CD4-positive, alpha-beta T cell treated with Interleukin-4 for 1 hour (primary cell): ENCODE measurements around the gene SCFD2.
"Not testable (repeated sequence)": the region's sequence is repeated elsewhere in the genome, so short reads cannot be mapped to it uniquely, and the experiment has no call there.

ENCODE experiments used
- DNase-seq, 2 donors: peaks; one replicate each; pipeline ENCODE4 v3.0.0-alpha.2; 2020 to 2022

SCFD2 gene

DNA sequence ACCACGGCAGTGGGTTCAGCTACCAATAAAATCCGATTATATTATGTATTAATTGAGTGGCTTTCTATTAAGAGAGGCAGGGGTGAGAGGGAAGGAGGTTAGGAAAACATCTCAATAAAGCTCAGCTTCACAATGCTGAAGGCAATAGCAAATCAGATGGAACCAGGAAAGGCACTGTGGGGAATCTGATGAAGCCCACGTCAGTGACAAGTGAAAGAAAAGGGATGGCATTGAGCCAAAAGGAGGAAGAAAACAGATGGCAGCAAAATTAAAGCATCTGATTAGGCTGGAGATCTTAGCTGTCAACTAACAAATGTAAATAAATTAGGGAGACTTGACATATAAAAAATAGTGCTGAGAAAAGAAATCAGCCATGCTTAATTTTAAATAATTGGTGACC, 322.8 kb downstream of the SCFD2 start:
- no peak for DNase-seq

DNA sequence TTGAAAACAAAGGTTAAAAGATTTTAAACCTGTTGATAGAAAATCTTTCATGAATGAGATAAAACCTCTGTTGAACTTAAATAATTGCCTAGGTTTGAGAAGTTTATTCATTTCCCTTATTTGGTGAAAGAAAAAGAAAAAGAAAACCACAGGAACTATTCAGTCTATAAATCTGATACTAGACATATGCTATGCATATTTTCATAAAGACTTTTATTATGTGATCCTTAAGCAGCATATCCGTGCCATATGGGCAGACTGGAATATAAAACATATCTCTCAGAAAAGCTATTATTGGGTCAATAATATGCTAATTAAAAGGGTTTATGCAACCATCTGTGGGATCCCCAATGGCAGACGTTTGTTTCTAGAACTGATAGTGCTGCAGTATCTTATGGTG, 325.0 kb downstream of the SCFD2 start:
- DNase-seq: no peak

DNA sequence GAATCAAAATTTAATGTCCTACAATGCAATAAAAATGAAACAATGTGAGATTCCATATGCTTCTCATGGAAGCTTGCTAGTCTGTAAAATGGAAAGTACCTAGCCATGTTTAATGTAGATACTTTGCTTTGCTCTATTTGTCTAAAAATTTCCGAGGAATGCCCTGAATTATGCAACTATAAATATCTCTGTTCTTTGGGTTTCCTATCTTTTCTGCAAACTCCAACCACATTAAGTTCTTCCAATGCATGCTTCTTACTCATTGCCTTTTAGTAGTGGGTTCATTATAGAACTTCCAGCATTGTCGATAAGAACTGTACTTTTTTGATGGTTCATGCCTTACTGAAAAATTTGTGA, 325.4 kb downstream of the SCFD2 start:
- no peak for DNase-seq

DNA sequence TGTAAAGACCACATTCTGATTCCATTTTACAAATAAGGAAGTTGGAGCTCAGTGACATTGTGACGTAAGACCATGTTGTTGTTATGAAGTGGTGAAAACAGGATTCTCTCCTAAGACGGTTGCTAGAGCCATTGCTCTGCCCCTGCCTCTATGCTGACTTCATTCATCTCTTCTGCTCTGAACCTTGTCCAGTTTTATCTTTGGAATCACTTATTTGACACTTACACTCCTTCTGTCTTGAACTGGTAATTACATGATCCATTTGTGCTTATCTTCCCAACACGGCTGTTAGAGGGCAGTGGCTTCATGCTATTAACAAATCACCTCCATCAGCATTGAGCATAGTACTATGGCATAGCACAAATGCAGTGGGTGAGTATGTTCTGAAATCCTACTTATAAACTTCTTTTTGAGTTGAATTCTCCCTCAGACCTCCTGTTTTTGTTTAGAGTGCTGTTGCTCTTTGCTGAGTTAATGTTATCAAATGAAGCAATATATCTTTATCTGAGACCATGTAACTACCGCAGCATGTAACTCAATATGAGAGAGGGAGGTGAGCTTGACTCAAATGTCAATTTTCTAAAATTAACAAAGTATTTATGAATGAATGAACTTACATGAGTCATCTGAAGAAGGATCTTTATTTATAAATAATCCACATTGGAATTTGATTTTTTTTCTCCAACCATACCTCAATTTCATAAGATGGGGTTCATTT, 326.0 kb downstream of the SCFD2 start:
- DNase-seq: no peak

DNA sequence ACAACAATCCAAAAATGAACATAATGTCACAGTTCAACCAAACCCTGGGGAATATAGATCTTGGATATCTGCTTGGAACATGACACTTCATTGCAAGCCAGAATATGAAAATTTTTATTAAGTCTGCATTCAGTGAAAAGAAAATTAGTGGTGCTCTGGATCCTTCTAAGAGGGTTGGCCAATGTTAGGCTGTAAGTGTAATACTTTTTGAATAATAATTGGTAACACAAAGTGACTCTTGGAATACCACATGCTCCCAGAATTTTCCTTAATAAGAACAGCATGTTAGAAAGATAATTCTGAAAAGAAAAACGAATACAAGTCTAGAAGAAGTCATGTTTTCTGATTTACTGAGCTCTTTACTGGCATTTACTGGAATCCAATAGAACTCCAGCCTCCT, 328.0 kb downstream of the SCFD2 start:
- DNase-seq: no peak

DNA sequence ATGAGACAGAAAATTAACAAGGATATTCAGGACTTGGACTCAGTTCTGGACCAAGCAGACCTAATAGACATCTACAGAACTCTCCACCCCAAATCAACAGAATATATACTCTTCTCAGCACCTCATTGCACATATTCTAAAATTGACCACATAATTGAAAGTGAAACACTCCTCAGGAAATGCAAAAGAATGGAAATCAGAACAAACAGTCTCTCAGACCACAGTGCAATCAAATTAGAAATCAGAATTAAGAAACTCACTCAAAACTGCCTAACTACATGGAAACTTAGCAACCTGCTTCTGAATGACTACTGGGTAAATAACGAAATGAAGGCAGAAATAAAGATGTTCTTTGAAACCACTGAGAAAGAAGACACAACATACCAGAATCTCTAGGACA, 333.0 kb downstream of the SCFD2 start:
- DNase-seq: not testable (repeated sequence)

DNA sequence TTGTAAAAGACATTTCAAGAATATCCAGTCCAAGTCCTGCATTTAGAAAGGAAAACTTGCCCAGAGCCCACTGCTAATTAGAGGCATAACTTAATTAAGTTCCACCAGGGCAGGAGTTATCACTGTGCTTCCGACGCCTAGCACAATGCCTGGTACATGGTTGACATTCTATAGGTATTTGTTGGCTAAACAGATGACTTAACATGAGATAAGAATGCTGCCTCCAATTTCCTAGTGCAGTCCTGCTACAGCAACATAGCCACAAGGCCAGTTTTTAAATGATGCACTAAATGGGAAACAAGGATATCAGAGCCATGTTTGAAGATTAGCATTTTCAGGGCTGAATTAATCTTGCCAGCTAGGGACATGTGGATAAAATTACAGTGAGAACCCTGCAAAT, 339.6 kb downstream of the SCFD2 start:
- DNase-seq: no peak

DNA sequence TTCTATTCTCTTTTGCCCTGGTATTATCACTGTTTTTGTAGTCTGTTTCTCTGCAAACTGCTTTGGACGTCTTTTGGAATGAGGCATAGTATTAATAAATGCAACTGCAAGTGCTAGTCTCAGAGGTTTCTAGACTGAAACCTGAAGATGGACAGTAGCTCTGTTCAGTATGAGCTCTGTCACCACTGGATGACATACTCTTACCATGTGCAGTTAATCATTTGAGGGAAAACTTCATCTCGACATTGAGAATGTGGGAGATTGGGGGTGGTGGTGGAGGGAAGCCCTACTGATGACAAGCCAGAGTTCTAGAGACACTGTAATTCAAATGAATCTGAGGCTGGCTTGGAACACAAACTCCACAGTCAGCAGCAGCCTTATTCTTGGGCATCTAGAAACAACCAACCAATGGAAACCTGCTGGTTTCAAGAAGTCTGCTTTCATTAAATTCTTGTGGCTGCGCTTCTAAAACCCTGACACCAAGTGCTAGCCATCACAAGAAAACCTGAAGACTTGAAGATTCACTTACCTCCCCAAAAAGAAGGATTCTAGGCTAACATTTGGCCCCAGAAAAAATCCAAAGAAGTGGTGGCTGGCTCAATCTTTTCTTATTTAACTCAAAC, 342.1 kb downstream of the SCFD2 start:
- DNase-seq: no peak

DNA sequence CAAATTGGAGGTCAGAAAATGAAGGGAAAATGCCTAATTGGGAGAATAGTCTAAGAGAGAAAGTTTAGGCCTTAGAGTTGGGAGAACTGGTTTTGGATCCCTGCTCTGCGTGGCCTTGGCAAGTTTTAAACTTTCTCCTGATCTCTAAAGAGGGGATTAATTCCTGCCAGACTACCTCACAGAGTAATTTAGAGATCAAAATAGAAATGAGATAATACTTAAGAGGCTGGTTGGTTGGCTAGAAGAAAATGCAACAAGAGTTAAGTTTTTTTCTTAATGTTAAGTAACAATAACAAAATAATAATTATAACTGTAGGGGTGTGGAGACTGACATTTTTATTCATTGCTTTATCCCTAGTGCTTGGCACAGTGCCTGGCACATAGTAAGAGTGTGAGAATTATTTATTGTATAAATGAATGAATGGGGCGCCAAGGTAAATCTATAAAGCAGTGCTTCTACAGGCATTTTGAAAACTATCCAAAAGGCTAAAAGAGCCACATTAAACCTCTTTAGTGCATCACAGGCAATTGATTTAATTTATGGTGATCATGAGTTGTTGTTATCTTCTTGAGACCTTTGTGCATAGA, 343.3 kb downstream of the SCFD2 start:
- DNase-seq: no peak

DNA sequence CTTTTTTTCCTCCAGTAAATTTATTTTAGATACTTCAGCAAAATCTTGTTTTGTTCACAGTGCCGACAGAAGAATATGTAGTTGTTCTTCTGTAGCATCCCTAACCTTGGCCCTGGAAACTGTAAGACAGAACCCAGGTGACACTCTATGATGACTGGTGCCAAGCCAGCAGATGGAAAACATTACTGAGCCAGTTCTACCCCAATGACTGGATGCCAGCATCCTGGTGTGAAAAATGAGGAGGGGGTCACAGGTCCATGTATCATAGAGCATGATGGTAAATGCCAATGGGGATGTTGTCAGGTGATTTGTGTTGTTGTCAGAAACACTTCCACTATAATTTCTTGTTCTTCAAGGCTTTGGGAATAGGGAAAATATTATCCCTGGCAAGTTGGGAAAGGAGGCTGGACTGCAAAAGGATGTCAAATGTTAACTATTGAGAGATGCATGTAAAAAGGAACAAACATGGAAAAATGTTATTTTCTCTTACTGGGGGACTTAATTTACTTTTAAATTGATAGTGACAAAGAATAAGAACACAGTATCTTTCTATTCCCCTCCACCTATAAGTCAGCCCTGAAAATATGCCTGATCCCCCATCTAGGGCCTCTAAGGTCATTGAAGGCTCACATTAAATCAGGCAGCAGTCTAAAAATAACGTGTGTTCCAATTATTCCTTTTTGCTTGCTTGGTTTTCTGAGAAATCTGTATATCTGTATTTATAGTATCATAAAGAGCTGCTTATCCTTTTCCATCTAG, 343.9 kb downstream of the SCFD2 start:
- no peak for DNase-seq

DNA sequence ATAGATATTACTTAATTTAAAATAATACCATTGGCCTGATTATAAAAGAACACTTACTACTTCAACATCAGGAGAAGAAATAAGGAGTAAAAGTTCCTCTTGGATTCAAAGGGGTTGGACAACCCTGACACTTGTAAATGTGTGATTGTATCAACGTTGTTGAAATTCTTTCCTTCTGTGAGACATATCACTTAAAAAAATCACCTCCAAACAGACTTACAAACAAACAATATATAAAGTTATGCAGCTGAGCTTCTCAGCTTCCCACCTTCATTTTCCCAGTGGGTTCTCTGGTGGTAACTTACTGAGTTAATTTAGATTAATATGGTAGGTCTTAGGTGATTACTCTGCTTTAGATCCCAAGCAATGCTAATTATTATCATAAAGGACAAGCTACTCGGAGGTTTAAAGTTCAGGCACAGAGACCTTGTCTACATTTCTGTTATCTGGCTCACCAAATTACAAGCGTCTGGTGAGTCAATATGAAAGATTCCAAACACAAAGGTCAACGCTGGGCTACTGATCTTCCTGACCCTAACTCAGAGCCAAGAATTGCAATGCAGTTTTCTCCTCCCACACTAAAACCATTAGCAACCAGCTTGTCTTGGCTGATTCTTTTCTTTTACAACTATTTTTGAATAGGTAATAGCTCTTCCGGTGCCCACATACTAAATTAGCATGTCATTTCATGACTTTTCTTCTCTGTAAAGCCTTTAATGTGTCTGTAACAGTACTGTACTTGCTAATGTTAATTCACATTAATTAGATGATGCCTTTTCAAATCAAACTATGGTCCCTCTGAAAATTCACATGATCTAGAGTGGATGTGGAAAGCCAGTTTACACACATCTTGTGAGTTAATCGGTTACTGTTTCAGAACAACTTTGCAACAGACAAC, 346.1 kb downstream of the SCFD2 start:
- no peak for DNase-seq

DNA sequence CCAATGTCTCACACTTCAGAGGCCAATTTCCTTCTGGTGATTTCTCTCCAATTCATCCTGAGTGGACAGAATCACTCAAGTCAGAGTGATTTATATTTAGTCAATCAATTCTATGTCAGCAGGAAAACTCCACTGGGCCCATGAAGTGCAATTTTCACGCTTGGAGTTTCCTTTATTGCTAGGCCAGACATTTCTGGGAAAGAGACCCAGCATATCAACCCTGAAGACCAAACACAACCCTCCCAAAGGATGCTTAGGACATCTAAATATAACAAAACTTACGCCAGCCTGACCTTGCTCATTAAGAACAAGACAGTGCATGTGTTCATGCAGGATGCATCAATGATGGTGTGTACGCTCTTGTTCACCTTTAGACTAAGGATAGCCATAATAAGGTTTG, 347.4 kb downstream of the SCFD2 start:
- no peak for DNase-seq

DNA sequence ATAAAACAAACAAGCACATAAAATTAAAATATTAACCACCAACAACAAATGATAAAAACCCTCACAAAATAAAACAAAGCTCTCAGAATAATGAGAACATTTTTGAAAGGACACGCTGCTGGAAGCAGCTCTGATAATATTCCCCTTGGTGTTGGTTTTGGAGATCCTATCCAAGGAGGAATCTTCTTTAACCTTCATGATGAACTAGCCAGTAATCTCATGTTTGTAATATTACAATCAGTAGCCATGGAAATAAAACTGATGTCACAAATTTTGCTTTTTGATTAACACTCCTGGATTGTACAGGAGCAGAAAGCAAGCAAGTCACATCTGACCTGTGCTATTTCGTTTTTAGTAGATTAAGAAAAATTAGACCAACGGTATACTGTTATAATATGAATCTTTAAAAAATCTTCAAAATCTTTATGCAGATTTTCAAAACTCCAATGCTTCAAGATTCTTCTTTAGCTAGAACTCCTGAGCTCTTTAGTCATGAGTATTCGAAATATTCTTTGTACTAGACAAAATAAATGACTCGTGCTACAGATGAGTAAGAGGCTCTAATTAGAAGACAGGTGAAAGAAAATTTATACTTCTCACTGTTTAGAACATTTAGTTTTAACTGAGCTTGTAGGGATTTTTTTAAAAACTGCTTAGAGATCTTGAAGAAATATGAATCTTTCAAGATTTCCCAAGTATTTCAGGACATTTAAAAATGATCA, 349.6 kb downstream of the SCFD2 start:
- DNase-seq: no peak

DNA sequence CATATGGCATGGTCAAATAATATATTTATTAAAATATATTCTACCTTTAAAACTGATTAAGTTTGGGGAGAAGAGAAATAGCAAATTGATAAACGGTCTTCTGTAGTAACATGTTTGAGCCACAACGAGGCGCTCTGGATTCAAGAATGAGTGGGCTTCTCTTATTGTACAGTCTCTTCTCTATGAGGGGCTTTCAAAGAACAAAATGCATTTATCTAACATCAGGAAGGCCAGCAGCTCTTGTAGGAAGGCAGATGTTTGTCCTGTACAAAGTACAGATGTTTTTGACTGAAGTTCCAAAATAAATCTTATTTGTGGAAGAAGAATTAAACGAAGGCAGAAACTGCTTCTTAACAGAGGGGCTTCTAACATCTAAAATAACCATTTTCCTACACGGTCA, 350.2 kb downstream of the SCFD2 start:
- no peak for DNase-seq

DNA sequence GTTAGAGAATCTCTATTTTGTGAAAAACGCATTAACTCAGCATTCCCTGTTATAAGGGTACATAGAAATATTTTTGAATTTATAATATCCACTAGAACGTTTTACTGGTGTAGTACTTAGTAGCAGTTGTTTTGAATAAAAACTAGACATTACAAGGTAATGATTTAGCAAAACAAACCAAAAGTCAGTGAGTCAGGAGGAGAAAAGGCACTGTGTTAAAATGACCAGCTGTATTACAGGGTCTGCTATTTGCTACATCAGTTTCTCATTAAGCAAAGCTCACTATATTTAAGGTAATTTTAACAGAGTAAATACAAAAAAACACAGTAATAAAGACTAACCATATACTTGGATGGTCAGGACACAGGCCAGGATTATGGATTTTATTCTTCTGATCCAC, 351.0 kb downstream of the SCFD2 start:
- DNase-seq: no peak

DNA sequence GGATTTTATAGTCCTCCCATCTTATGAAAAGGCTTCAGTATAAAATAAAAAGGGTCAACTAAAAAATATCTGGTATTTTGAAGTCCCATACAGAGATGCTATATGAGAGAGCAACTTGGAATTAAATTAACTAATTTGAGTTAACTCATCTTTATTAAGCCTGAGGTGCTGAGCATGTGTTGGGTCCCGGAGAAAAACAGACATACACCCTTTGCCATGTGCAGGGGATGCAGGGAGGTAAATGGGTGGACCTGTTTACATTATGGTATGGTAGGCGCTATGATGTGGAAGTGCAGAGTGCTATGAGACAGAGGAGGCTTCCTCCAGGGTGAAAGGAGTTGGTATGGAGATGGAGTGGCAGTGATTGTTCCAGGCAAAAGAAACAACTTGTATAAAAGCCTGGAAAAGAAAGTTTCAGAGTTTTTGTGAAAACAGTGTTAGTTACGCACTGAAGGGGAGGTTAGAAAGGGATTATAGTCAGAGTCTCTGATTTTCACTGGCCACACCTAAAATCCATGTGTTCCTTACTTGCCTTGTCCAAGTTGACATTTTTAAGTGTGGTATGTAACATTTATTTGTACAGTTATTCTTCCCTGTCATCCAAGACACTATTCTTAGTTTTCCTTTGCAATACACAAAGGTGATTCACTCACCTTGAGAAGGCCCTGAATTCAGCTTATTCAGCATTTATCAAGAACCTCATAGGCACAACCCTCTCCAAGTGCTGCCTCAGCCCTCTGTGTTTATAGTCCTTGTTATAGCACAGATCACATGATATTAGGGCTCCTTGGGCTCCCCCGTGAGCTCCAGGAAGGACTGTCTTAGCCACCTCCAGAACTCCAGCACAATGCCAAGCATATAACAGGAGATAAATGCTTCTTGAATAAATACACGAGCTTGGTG, 351.7 kb downstream of the SCFD2 start:
- no peak for DNase-seq

DNA sequence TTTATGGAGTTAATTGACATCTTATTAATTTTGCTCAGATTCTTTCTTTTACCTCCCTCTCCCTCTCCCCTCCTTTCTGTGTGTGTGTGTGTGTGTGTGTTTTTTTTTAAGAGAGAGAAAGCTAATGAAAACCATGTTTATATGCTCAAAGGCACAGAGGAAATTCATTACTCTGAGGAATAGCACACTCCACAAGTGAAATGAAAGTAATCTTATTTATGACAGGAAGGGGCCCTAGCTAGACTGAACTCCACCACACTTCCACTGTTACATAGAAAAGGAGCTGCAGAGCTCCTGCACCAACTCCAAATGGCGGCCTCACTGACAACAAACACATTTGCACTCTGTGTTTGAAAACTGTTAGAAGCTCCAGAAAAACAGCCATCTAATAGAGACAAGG, 353.1 kb downstream of the SCFD2 start:
- peak in 1 of 2 donors; percentile 19 for DNase-seq

DNA sequence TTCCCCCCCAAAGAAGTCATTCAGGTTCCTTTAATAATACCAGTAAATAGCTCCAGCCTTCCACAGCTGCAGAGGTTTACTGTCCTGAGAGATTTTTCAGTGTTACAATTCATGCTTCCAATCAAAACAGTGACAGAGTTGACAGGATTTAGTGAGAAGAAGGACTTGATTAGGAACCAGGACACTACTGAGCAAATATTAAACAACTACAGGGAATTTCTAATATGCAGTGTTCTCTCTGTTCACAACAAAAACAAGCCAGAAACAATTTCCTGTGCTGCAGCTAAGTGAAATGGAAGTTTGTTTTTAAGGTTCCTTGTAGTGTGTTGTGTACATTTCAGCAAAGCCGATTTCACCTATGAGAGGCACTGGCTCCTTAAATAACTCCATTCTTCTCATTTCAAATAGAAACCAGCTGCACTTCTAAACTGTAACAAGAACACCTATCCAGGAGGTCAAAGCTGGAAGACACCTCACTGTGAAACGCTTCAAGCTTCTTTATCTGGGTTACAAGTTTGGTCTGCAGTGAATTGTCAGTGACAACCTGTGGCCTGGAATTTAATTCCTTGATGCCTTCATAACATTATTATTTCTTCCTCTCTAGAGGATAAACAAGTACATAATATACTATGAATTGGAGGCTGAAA, 354.5 kb downstream of the SCFD2 start:
- DNase-seq: no peak

DNA sequence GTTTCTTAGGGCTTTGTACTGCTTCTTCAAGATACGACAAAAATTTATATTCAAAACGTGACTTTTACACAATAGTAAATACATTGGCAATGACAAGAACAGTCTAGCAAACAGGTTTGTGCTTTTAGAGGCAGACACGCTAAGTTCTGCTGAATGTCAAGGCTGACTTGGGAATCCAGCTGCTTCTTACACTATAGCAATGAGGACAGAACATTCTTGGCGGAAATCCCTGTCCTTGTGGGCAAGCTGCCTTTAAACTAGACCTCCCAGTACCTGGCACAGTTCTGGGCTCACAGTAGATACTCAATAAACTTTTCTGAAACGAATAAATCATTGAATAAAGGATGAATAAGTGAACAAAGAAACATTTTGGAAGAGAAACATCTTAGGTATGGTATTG, 355.5 kb downstream of the SCFD2 start:
- no peak for DNase-seq

DNA sequence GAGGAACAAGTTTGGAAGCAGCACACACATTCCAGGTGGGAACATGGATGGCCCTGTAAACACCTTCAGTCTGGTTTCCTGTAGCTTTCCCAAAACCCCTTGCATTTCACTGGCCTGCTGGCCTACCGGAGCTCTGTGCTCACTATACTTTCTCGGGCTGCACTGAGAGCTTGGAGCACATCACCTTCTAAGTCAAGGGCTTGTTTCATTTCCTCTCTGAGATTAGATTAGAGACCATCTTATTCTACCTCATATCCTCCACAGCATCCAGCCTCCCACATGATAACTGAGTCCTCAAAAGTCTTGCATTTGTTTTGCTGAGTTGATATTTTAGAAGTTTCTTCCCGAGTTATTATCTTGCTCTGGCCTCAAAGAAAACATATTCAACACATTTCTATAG, 356.0 kb downstream of the SCFD2 start:
- DNase-seq: no peak

DNA sequence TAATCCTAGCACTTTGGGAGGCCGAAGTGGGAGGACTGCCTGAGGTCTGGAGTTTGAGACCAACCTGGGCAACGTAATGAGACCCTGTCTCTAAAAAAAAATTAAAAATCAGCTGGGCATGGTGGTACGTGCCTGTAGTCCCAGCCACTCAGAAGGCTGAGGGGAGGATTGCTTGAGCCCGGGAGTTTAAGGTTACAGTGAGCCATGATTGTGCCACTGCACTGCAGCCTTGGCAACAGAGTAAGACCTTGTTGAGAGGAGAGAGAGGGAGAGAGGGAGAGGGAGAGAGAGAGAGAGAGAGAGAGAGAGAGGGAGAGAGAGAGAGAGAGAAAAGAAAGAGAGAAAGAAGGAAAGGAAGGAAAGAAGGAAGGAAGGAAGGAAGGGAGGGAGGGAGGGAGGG, 358.8 kb downstream of the SCFD2 start:
- DNase-seq: no peak
